Left ventricle myocardium inferior (tissue), 1 donor: ENCODE measurements around the gene UGT1A3. TPM values are rescaled to one million over a fixed set of nuclear protein-coding genes. Genes with fewer than 3 reads are reported as not detected.
"Not testable (repeated sequence)": the region's sequence is repeated elsewhere in the genome, so short reads cannot be mapped to it uniquely, and the experiment has no call there.

Experiments used
- DNase-seq: peaks from one replicate; pipeline ENCODE4 v3.0.0-alpha.2; 2020
- H3K27ac ChIP-seq: fragments of 200-600 bp; replicated peaks from 2 replicates; pipeline ENCODE4 v1.8.0; 2021
- H3K27me3 ChIP-seq: fragments of 200-600 bp; 2 replicates; pipeline ENCODE4 v1.8.0; 2021; ENCODE audit warnings: low read depth
- H3K36me3 ChIP-seq: fragments of 200-600 bp; 2 replicates; pipeline ENCODE4 v1.8.0; 2021
- H3K4me1 ChIP-seq: fragments of 200-600 bp; 2 replicates; pipeline ENCODE4 v1.8.0; 2021
- H3K4me3 ChIP-seq: fragments of 200-600 bp; 2 replicates; pipeline ENCODE4 v1.8.0; 2021; ENCODE audit warnings: mild to moderate bottlenecking, moderate library complexity
- H3K9me3 ChIP-seq: fragments of 200-600 bp; replicated peaks from 2 replicates; pipeline ENCODE4 v1.8.0; 2021
- CTCF ChIP-seq: fragments of 200-600 bp; IDR thresholded peaks from 2 replicates; pipeline ENCODE4 v1.8.0; 2021; ENCODE audit warnings: antibody characterized with exemption, mild to moderate bottlenecking, borderline replicate concordance
- intact Hi-C: fragments of 100-400 bp; cut with micrococcal nuclease; formaldehyde crosslinking; loops from one replicate; pipeline ENCODE4 v1.11.0; 2022
- total RNA-seq: library from RNA; stranded (reverse); fragmentation: NEBNext Ultra II Directional; extraction: Animal tissue kit (Norgen Biotek cat#: 25700); gene quantifications from one replicate; pipeline ENCODE4 v1.2.1, GENCODE V29; 2021
- donor health status: DM: no; HTN: yes; CAD: no; lungs with severe emphysema.

Gene UGT1A3
- total RNA-seq, 1 donor from 2014 or later, result not detected

- H3K4me1 ChIP-seq, result no peaks in the 10 kb centered on the region
- H3K27me3 ChIP-seq, result peaks cover 45% of the 10 kb centered on the region
- no peak overlapping the region for H3K27ac ChIP-seq
- peaks cover 13% of the 10 kb centered on the region for H3K9me3 ChIP-seq
- no peak for TF ChIP-seq CTCF
- intact Hi-C loops, result no loop called here
- no peak overlapping the region for H3K4me3 ChIP-seq
- no peaks in the 10 kb centered on the region for H3K36me3 ChIP-seq
- no peak for DNase-seq
Observed at GRCh38 chr2:233746475-233747282, 17.8 kb downstream of the UGT1A3 start.

DNA sequence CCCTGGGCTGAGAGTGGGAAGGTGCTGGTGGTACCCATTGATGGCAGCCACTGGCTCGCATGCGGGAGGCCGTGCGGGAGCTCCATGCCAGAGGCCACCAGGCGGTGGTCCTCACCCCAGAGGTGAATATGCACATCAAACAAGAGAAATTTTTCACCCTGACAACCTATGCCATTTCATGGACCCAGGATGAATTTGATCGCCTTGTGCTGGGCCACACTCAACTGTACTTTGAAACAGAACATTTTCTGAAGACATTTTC, 18.4 kb downstream of the UGT1A3 start:
- intact Hi-C loops, result no loop called here
- DNase-seq, result no peak
- H3K4me1 ChIP-seq, result no peaks in the 10 kb centered on the region
- H3K27ac ChIP-seq, result no peak overlapping the region
- peaks cover 13% of the 10 kb centered on the region for H3K9me3 ChIP-seq
- no peak overlapping the region for H3K4me3 ChIP-seq
- no peak for TF ChIP-seq CTCF
- peaks cover 40% of the 10 kb centered on the region for H3K27me3 ChIP-seq
- H3K36me3 ChIP-seq, result no peaks in the 10 kb centered on the region

- H3K27ac ChIP-seq, H3K4me1 ChIP-seq, intact Hi-C loops, DNase-seq, H3K4me3 ChIP-seq, H3K36me3 ChIP-seq: not testable (repeated sequence)
- Histone ChIP-seq H3K27me3 (peaks cover 43% of the 10 kb centered on the region), H3K9me3 (peaks cover 13% of the 10 kb centered on the region)
Observed at GRCh38 chr2:233750689-233751088, 21.8 kb downstream of the UGT1A3 start.

GRCh38 chr2:233751212-233752009, 22.6 kb downstream of the UGT1A3 start:
- H3K4me3 ChIP-seq, H3K27ac ChIP-seq, DNase-seq, H3K36me3 ChIP-seq, H3K4me1 ChIP-seq, intact Hi-C loops: not testable (repeated sequence)
- Histone ChIP-seq H3K9me3 (peaks cover 13% of the 10 kb centered on the region), H3K27me3 (peaks cover 37% of the 10 kb centered on the region)

DNA sequence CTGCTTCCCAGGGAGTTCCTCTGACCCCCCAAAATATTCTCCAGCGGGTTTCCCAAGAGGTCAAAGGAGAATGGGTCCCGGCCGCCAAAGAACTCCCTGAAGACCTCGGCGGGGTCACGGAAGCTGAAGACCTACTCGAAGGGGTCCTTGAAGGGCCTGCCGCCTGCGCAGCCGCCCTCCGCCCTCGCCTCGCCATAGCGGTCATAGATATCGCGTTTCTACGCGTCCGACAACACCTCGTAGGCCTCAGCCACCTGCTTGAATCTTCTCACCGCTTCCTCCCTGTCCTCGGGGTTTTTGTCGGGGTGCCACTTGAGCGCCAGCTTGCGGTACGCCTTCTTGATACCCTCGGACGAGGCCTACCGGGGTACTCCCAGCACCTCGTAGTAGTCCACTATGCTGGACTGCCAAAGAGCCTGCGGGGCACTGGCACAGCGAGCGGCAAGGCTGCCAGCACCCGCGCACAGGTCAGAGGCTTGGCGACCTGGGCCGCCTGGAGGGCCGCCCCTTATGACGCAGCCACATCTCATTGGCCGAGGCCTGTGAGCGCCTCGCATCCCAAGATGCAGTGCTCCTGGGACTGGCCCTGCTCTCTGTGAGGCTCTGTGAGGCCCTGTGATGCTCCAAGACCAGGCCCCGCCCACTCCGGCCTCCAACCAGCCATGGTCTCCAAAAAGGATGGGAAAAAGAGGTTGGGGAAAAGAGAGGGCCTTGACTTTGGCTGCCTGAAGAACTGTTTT, 26.2 kb downstream of the UGT1A3 start:
- intact Hi-C loops, result no loop called here
- Histone ChIP-seq H3K27me3 (peaks cover 19% of the 10 kb centered on the region), H3K9me3 (peaks cover 13% of the 10 kb centered on the region), H3K36me3 (no peaks in the 10 kb centered on the region), H3K4me3 (no peak overlapping the region), H3K27ac (no peak overlapping the region), H3K4me1 (no peaks in the 10 kb centered on the region)
- TF ChIP-seq CTCF, result no peak
- no peak for DNase-seq

DNA sequence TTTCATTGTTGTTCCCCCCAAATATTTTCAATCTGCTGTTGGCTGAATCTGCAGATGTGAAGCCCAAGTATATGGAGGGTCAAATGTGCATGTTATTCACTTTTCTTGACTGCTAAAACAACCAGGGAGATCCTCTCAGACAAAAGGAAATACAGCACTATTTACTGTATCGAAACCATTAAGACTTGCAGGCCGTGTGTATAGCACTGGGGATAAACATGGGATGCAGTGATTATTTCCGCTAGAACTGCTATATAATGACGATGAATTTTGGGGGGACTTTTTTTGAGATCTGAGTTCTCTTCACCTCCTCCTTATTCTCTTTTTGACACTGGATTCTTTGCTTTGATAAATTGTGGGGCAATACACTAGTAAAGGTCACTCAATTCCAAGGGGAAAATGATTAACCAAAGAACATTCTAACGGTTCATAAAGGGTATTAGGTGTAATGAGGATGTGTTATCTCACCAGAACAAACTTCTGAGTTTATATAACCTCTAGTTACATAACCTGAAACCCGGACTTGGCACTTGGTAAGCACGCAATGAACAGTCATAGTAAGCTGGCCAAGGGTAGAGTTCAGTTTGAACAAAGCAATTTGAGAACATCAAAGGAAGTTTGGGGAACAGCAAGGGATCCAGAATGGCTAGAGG, 27.7 kb downstream of the UGT1A3 start:
- Histone ChIP-seq H3K36me3 (no peaks in the 10 kb centered on the region), H3K4me1 (no peaks in the 10 kb centered on the region), H3K4me3 (no peak overlapping the region), H3K27me3 (peaks cover 12% of the 10 kb centered on the region), H3K27ac (no peak overlapping the region), H3K9me3 (no peaks in the 10 kb centered on the region)
- DNase-seq, result no peak
- TF ChIP-seq CTCF, result no peak
- intact Hi-C loops, result no loop called here
